Measurements from ENCODE around the gene VASP. TPM values are rescaled to one million over a fixed set of nuclear protein-coding genes. Genes with fewer than 3 reads are reported as not detected.

The VASP gene
- total RNA-seq, 1 donor from 2014 or later = 53.8 TPM

- peak overlapping the region; percentile 10 for H3K27ac Mint-ChIP-seq
- H3K4me3 Mint-ChIP-seq = peak overlapping the region; percentile 36
- peaks cover 2% of the 10 kb centered on the region for H3K36me3 Mint-ChIP-seq
- H3K9me3 Mint-ChIP-seq = no peaks in the 10 kb centered on the region
- no peak for TF ChIP-seq CTCF (IDR thresholded peaks at IDR 0.05; ENCODE audit: unreplicated experiment)
- peaks cover 36% of the 10 kb centered on the region for H3K27me3 Mint-ChIP-seq (ENCODE audit: low read depth)
- H3K4me1 Mint-ChIP-seq = peaks cover 18% of the 10 kb centered on the region
- no peak for DNase-seq (ENCODE audit: low spot score in 2 of 2, unreplicated experiment in 2 of 2)
Measured at GRCh38 chr19:45471931-45472562, 35.2 kb upstream of the VASP start.

- H3K4me1 Mint-ChIP-seq = peaks cover 18% of the 10 kb centered on the region
- peaks cover 36% of the 10 kb centered on the region for H3K27me3 Mint-ChIP-seq (ENCODE audit: low read depth)
- no peak for DNase-seq (ENCODE audit: low spot score in 2 of 2, unreplicated experiment in 2 of 2)
- peaks cover 2% of the 10 kb centered on the region for H3K36me3 Mint-ChIP-seq
- no peak for TF ChIP-seq CTCF (IDR thresholded peaks at IDR 0.05; ENCODE audit: unreplicated experiment)
- peak overlapping the region; percentile 73 for H3K27ac Mint-ChIP-seq
- peak overlapping the region; percentile 38 for H3K4me3 Mint-ChIP-seq
- H3K9me3 Mint-ChIP-seq = no peaks in the 10 kb centered on the region
Measured at GRCh38 chr19:45472563-45473366, 34.5 kb upstream of the VASP start.

GRCh38 chr19:45473367-45473681, 34.0 kb upstream of the VASP start:
- DNase-seq (ENCODE audit: low spot score in 2 of 2, unreplicated experiment in 2 of 2) = no peak
- TF ChIP-seq CTCF (IDR thresholded peaks at IDR 0.05; ENCODE audit: unreplicated experiment) = no peak
- Mint-ChIP-seq H3K27me3 (ENCODE audit: low read depth) (peaks cover 36% of the 10 kb centered on the region), H3K9me3 (no peaks in the 10 kb centered on the region), H3K4me1 (peaks cover 19% of the 10 kb centered on the region), H3K36me3 (peaks cover 2% of the 10 kb centered on the region), H3K27ac (peak overlapping the region; percentile 61), H3K4me3 (no peak overlapping the region)

GRCh38 chr19:45473682-45474605, 33.3 kb upstream of the VASP start:
- Mint-ChIP-seq H3K27ac (peak overlapping the region; percentile 61), H3K27me3 (ENCODE audit: low read depth) (peaks cover 36% of the 10 kb centered on the region), H3K4me1 (peaks cover 16% of the 10 kb centered on the region), H3K36me3 (peaks cover 2% of the 10 kb centered on the region), H3K4me3 (no peak overlapping the region), H3K9me3 (no peaks in the 10 kb centered on the region)
- TF ChIP-seq CTCF (IDR thresholded peaks at IDR 0.05; ENCODE audit: unreplicated experiment) = no peak
- DNase-seq (ENCODE audit: low spot score in 2 of 2, unreplicated experiment in 2 of 2) = no peak

- Mint-ChIP-seq H3K9me3 (no peaks in the 10 kb centered on the region), H3K4me3 (no peak overlapping the region), H3K27me3 (ENCODE audit: low read depth) (peaks cover 36% of the 10 kb centered on the region), H3K36me3 (peaks cover 2% of the 10 kb centered on the region), H3K27ac (peak overlapping the region; percentile 55), H3K4me1 (peaks cover 12% of the 10 kb centered on the region)
- no peak for DNase-seq (ENCODE audit: low spot score in 2 of 2, unreplicated experiment in 2 of 2)
- TF ChIP-seq CTCF (IDR thresholded peaks at IDR 0.05; ENCODE audit: unreplicated experiment) = no peak
Measured at GRCh38 chr19:45474606-45475521, 32.4 kb upstream of the VASP start.
